Measurements from ENCODE around the gene MIPOL1.

The MIPOL1 gene

DNA sequence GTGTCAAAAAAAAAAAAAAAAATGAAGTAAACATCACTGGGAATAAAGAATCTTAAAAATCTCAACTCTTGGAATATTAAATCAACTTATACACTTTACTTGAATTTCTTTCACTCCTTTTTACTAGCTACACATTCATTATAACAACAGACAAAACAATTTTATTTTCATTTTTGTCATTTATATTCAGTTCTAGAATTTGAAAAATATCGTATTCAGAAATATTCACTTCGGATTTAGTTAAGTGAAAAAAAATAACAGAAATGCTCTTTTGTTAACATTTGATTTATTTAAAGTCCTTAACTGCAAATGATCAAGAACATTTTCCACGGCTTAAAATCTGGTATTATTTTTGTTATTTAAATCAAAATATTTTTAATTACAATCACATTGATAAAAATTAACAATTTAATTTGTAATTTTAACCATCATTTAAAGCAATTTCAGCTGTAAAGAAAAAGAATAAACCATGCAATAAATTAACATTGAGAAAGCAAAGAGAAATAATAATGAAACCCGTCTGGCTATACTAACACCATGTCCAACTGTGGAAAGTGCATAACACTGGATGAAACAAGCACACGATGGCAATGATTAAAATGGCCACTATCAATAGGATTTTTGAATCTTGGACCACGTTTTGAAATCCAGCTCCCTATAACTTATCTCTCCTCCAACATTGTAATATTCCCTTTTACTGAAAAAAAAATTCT is 392.1 kb downstream of the MIPOL1 start:
- DNase-seq: no peak

DNA sequence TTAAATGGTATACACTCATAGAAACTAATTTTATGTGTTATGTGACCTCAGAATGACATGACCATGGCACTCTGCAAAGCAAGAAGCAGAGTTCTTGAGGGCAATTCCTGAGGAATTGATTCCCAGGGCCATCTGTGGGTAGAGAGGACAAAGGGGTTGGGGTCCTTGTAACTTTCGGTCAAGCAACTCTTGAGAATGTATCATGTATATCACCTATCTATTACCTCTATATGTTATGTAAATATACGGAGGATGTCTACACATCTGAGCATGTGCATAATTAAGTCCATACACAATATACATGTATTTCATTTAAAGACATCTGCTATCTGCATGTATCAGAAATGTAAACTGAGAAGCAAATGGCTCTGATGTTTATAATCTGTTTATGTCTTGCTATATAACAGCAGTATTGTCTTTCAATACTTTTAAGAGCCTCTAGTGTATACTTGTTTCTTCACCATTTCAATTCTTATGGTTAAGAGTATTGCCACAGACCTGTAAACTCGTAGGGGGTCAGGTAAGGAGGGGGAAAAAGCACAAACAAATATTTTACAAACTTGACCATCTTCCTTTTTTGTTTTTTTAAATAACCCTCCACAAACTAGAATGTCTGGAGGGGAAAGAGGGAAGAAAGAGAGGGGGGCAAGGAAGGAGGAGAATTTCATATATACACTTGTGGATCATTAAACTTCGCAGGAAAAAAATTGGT is 392.8 kb downstream of the MIPOL1 start:
- no peak for DNase-seq

DNA sequence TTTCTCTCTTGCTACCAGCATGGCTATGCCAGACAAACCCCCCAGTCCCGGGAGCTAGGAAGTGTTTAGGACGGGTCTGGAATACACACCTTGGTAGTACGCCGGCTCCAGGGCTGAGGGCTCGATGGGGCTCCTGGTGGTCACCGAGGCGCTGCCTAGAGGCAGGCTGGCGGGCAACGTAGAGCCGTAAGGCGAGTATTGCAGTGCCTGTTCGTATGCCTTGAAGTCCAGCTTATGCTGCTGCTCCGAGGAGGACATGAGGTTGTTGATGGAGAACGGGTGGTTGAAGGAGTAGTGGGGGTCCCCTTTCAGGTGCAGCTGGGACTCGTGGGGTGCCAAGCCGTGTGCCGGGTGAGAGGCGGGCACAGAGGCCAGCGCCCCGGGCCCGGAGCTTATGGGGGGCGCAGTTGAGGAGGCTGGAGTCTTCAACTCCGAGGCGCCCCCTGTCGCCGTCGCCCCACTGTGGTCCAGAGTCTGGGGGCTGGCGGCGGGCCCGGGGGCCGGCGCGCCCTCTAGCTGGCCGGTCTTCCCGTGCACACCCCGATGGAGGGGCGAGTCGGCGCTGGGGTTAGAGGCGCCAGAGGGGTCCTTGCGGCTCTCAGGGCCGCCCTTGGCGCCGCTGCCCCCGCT is 393.7 kb downstream of the MIPOL1 start:
- DNase-seq: no peak

GRCh38 chr14:37591941-37592481 is 394.3 kb downstream of the MIPOL1 start:
- no peak for DNase-seq

DNA sequence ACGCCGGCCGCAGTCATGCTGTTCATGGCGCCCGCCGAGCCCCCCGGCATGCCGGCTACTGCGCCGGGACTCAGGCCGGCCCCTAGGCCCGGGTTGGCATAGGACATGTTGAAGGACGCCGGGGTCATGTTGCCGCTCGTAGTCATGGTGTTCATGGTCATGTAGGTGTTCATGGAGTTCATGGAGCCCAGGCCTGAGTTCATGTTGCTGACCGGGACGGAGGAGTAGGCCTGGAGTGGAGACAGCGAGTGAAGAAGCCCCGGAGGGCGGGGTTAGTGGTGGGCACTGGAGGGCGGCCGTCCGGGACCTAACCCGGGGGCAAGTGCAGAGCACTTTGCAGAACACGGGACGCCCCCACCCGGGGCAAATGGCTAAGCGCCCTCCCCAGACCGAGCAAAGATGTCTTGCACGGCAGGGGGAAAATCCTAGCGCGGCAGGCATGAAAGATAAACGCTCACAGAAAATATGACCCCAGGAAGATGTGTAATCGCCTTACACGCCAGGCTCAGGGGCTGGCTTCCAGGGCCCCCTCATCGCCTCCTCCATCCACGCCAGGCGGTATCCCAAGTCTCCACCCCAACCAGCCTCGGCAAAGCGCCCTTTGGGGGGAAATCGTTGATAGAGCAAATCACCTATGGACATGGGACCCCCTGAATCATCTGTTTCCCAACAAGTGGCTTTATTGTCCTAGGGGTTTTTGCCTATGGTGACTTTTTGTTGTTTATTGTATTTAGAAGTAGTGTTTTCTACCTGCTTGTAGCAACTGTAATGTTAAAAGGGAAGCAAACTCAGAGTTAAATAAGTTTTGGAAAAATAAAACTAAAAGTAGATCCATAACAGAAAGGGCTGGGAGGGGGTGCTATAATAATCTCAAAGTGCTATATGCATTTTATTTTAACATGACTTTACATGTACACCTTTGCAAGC is 395.0 kb downstream of the MIPOL1 start:
- DNase-seq: no peak

- DNase-seq: no peak
Observed at GRCh38 chr14:37593511-37594237, 395.9 kb downstream of the MIPOL1 start.

DNA sequence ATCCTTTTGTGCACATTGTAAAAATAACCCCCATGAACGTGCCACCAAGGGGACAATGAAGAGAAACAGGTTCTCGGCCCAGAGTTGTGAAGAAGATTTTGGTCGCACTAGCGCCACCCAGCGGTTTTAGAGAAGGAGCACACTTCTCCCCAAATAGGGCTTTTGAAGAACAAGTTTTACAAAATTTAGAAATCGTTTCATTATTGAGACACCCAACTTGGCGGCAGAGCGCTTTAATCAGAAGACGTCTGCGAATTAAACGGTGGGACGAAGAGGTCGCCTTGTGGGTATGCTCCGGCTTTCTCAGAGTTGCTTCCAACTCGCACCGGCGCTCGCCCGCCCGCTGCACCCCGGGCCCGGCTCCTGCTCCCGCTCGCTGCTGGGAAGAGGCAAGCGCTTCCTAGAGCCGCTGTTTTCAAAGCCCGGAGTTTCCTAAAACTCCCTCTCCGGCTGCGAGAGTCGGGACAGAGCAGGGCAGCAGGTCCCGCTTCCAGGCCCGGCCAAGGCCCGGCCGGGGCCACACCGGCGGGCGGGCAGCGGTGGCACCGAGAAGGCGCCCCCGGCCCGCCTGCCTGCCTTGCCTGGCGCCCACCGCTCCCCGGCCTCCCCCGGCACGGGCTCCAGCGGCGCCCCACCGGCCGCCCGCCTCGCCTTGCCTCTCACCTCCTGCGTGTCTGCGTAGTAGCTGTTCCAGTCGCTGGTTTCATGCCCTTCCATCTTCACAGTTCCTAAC is 396.7 kb downstream of the MIPOL1 start:
- DNase-seq: no peak

- no peak for DNase-seq
Observed at GRCh38 chr14:37594971-37595808, 397.5 kb downstream of the MIPOL1 start, which contains the start of the genes FOXA1 and TTC6. FOXA1 (minus strand) TSS chr14:37595249; CDS start chr14:37594972, 277 bp downstream. TTC6 (plus strand) TSS chr14:37595629; CDS start chr14:37622065, 26,436 bp downstream.

DNA sequence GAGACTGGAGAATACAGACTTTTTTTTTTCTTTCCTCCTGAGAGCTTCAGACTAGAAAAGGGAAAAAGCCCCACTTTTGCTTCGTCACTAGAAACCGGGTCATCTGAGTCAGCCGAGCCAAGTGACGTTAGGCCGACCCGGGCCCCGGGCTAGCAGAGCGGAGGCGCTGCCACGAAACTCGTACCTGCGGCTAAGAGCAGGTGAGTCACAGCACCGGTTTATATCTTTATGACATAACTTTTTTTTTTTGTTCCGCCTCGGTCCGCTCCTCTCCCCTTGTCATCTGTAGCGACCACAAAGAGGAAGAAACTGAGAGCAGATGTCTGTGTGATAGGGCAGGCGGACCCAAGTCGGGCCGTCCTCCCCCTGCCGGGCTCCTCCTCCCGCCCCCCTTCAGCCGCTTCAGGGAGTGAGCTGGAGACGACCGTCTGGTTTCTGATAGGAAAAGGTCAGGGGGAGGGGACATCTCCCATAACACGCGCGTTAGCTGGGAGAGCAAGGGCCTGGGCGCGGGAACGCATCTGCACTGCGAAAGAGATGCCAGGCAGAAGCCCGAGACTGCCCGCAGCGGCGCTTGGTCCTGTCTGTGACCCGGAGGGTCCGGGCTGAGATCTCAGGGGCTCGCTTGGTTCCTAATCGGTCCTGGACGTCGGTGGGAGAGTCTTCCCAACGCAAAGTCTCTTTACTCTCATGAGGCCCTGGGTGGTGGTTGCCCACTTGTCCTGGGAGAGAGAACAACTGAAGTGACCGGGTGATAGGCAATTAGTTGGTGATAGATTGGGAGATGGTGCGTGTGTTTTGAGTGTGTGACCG is 398.3 kb downstream of the MIPOL1 start:
- no peak for DNase-seq

- no peak for DNase-seq
Observed at GRCh38 chr14:37596790-37597472, 399.2 kb downstream of the MIPOL1 start.

- DNase-seq: no peak
Observed at GRCh38 chr14:37597538-37597913, 399.8 kb downstream of the MIPOL1 start.

GRCh38 chr14:37597914-37598746 is 400.4 kb downstream of the MIPOL1 start:
- DNase-seq: no peak

DNA sequence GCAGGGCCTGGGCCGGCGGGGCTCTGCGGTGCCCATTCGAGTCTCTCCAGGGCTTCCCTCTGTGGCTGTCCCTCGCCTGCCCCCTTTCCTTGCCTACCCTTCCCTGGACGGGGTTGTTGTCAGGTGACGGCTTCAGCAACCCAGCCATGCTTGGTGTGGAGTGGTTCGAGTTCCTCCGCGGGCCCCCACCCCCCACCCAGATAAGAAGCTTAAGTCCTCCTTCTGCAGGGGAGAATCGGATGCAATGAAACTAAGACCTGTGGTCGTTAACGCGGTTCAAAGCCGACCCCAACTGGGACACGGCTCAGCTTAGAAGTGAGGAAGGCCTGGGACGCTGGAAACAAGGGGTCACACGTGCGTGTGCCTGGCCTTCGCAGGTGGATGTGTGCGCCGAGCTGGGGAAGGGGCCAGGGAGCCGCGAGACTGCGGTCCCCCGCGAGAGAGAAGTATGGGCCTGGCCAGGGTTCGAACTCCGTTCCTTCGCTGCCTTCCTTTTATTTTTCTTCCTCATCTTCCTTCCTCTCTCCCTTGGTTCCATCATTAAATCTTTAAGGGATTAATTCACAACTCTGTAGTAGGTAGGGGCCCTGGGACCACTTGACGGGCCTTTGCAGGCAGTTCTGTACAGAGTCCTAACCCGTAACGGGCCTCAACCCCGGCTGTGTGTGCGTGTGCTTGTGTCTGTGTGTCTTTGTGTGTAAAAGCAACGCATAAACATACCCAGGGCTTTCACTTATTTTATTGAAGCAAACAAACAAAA is 401.2 kb downstream of the MIPOL1 start:
- DNase-seq: no peak

- no peak for DNase-seq
Observed at GRCh38 chr14:37599507-37600368, 402.0 kb downstream of the MIPOL1 start.

GRCh38 chr14:37600880-37601741 is 403.4 kb downstream of the MIPOL1 start:
- no peak for DNase-seq

Data from effector CD4-positive, alpha-beta T cell (primary cell).